GM19372 (cell line): Measurements from ENCODE around the gene MTOR.
"Not testable (repeated sequence)": the region's sequence is repeated elsewhere in the genome, so short reads cannot be mapped to it uniquely, and the experiment has no call there.

Experiments used
- ATAC-seq: cut with Tn5 transposase; IDR thresholded peaks from one replicate; pipeline ENCODE4 v1.9.1; 2021; ENCODE audit warnings: mild to moderate bottlenecking, low read depth, moderate library complexity; ENCODE audit not compliant: unreplicated experiment

The MTOR gene

GRCh38 chr1:11129649-11130390 is 132.5 kb downstream of the MTOR start:
- ATAC-seq, result no peak

DNA sequence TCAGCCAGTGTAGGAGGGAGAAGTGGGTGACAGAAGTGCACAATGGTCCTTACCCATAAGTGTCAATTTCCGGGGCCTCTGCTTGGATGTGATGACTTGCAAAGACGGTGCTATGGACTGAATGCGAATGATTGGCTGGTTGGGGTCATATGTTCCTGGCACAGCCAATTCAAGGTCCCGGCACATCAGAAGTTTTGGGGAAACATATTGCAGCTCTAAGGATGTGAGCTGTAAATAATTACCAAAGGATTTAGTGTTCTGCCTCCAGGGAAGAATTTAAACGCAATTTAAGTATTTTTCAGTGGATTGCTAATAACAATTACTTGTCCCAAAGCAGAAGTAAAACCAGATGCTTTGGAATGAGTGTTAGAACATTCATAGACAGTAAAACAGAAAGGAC is 135.8 kb downstream of the MTOR start:
- no peak for ATAC-seq

DNA sequence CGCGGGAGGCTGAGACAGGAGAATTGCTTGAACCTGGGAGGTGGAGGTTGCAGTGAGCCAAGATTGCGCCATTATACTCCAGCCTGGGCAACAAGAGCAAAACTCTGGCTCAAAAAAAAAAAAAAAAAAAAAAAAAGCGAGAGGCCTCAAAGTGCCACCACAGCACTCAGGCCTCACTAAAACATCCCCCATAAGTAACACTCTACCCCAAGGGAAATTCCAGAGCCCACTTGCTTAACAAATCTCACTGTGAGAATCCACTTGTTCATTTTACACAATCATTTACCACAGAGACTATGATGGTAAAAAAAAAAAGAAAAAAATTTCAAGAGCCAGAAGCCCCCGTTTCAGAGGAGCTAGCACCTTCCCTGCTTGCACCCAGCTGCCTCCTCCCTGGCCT is 136.4 kb downstream of the MTOR start:
- no peak for ATAC-seq

DNA sequence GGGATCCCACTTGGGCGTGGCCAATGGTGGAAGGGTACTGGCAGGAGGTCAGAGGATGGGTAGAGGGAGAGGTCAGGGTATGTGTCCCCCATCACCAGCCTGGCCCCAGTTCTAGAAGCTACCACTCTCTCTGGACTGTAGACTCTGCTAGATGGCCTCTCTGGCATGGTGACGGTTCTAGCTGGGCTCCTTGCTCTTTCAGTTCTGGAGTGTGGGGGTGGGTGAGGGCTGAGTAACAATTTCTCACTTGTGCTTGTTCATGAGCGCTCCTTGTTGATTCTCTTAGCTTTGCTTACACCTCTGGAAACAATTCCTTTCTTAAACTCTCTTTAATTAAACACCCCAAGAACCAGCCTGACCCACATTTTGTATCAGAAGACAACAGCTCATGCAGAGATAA is 137.4 kb downstream of the MTOR start:
- no peak for ATAC-seq

- no peak for ATAC-seq
Observed at GRCh38 chr1:11116318-11116717, 146.0 kb downstream of the MTOR start.

DNA sequence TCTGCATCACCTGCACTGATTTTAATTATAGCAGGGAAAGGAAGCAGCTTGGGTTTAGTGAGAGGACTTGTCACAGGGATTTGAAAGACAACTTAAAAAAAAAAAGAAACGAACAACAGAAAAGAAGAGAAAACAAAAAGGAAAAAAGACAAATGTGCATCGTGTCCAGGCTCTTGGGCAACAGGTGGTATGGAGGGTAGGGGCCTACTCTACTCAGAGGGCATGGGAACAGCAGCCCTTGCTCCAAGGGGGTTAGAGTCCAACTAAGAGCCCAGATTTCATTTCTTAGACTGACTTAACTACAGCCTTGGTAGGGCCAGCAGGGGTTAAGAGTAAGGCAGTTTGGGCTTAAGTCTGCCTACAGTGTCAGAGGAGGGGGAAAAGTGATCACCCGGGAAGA is 147.4 kb downstream of the MTOR start:
- no peak for ATAC-seq

- no peak for ATAC-seq
Observed at GRCh38 chr1:11109047-11109760, 153.1 kb downstream of the MTOR start.

GRCh38 chr1:11107599-11107998 is 154.8 kb downstream of the MTOR start:
- no peak for ATAC-seq

- ATAC-seq, result no peak
Observed at GRCh38 chr1:11105586-11105985, 156.8 kb downstream of the MTOR start.

DNA sequence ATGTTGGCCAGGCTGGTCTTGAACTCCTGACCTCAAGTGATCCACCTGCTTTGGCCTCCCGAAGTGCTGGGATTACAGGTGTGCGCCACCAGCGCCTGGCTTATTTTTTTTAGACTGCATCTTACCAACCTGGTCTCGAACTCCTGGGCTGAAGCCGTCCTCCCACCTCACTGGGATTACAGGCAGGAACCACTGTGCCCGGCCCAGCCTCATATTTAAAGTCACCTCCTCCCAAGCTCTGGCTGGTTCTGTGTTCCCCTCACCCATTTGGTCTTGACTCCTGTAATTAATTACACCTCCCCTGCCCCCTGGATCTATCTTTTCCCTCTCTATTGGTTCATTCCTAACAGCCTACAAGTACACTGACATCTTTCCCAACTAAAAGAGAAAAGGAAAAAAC is 161.0 kb downstream of the MTOR start:
- ATAC-seq, result no peak

GRCh38 chr1:11100806-11101205 is 161.5 kb downstream of the MTOR start:
- not testable (repeated sequence) for ATAC-seq

GRCh38 chr1:11100149-11100493 is 162.2 kb downstream of the MTOR start:
- ATAC-seq, result no peak

DNA sequence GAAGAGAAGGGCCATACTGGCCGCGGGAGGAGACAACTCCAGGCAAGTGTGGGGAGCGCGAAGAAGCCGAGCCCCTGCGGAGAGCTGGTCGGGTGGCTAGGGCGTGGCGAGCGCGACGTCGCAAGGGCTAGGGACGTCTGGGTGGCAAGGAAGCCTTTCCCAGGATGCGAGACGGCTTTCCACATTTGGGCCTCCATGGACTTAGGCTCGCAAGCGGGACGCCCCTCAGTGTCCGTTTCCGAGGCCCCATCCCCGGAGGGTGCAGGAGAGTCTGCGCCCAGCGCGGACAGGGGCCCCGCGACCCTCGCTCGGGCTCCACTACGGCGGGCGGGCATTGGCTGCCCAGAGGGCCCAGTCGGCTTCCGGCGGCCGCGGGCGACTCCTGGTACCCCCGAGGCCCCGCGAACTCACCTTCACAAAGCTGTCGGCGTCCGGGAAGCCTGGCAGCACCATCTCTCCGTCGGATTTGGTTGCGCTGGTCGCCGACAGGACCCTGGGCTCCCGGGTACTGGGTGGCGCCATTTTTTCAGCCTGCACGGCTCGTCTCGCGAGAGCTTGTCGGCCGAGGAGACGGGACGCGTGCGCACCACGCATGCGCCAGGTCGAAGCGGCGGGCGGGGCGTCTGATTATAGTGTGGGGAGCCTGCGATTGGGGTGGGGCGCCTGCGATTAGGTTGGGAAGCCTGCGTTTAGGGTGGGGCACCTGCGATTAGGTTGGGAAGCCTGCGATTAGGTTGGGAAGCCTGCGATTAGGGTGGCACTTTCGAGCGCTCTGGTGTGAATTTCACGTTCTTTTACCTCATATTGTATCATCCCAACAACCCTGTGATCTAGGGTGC is 162.8 kb downstream of the MTOR start, which contains the start of gene EXOSC10:
Gene EXOSC10, minus strand, starts transcription at position 560 of the 839 bp plus-strand sequence. Its CDS starts 38 bp downstream, at position 522.
- peak; percentile 90 for ATAC-seq

DNA sequence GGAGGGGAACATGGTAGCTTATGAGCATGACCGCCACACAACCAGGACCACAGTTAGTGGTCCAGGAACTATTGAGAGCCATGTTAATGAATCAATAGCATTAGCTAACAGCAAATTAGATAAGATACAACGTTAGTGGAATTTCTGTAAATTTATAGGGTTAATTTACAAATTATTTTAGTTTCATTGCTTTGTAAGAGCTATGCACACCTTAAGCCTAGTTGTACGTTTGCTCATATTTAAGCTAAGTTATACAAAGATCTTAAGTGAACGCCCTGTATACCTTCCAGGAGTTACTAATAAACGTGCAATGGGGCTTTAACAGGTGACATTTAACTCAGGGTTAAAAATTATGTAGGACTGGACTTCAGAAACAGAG is 163.4 kb downstream of the MTOR start:
- no peak for ATAC-seq

- ATAC-seq, result not testable (repeated sequence)
Observed at GRCh38 chr1:11083784-11084183, 178.6 kb downstream of the MTOR start.

GRCh38 chr1:11080931-11081330 is 181.4 kb downstream of the MTOR start:
- ATAC-seq, result no peak

DNA sequence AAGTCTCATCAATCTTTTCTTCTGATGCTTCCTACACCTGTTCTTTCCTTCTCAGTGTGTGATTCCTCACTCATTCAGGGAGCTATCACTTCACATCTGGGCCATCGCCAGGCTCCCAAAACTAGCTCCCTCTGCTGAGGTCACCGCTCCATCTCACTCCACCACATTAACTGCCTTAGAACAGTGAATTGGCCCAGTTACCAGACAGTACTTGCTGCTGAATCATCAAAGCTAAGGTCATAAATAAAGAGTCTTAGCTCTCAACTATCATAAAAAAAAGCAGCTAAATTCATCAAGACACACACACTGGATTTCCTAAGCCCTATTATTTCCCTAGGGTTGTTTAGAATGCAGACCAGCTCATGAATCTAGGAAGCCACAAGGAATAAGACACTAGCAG is 183.7 kb downstream of the MTOR start:
- ATAC-seq, result no peak

DNA sequence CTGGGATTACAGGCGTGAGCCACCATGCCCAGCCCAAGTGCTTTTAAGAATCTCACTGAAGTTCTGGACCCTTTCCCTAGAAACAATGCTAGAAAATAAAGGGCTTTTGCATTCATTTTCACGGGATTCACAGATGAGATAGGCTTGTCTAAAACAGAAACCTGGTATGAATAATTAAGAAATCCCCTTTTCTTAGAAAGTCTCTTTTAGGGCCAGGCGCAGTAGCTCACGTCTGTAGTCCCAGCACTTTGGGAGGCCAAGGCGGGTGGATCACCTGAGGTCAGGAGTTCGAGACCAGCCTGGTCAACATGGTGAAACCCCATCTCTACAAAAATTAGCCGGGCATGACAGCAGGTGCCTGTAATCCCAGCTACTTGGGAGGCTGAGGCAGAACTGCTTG is 189.0 kb downstream of the MTOR start:
- ATAC-seq, result not testable (repeated sequence)

GRCh38 chr1:11072216-11072917 is 190.0 kb downstream of the MTOR start:
- no peak for ATAC-seq

DNA sequence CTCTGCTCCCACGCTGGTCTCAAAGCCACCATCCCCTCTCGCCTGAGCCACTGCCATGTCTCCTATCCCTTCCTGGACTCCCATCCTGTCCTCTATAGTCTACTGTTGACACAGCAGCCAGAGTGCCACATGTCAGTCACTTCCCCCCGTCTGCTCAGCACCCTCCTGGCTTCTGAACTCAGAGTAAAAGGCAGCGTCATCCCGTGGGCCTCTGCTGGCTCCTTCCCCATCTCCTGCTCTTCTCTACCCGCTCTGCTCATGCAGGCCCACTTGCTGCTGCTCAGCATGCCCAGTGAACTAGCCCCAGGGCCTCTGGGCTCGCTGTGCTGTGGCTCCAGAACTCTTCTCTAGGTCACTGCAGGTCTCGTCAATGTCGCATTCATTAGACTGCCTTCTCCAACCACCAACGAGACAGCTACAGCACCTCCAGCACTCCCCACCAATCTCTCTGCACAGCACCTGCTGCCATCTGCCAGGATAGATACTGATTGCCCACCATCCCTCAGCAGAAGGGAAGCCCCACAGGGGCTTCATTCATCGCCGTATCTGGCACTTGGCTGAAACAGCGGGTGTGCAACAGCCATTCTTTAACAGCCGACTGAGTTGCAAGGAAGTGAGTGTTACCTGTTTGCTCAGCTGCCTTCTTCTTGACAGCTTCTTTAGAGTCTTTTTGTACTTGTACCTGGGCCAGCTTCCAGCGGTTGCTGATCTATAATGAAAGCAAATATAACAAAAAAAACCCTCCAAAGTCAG is 190.7 kb downstream of the MTOR start:
- no peak for ATAC-seq
